ENCODE measurements around the gene ATAD3B.

DNA sequence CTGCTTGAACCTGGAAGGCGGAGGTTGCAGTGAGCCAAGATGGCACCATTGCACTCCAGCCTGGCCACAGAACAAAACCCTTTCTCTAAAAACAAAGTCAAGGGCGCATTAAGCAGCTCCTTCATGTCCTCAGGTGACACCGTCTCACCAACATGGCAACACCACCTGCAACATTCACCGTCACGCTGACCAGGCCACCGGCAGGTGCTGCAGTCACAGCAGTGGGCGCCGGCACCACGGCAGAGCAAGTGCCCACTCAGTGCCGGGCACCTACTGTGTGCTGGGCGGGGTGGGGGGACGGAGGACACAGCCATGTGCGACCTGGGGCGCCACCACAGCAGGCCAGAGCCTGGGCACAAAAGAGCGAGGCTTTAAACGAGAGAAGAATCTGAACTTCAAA lies 12.1 kb downstream of the ATAD3B start:
- TF ChIP-seq, protein P1, sequence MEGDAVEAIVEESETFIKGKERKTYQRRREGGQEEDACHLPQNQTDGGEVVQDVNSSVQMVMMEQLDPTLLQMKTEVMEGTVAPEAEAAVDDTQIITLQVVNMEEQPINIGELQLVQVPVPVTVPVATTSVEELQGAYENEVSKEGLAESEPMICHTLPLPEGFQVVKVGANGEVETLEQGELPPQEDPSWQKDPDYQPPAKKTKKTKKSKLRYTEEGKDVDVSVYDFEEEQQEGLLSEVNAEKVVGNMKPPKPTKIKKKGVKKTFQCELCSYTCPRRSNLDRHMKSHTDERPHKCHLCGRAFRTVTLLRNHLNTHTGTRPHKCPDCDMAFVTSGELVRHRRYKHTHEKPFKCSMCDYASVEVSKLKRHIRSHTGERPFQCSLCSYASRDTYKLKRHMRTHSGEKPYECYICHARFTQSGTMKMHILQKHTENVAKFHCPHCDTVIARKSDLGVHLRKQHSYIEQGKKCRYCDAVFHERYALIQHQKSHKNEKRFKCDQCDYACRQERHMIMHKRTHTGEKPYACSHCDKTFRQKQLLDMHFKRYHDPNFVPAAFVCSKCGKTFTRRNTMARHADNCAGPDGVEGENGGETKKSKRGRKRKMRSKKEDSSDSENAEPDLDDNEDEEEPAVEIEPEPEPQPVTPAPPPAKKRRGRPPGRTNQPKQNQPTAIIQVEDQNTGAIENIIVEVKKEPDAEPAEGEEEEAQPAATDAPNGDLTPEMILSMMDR (optimal IDR thresholded peaks at IDR 0.05 in 1 of 3, IDR thresholded peaks at IDR 0.05 in 1 of 3, conservative IDR thresholded peaks at IDR 0.05 in 1 of 3; ENCODE audit: extremely low read depth in 1 of 3, insufficient read depth in 2 of 3, low read length in 3 of 3): no peak
- TF ChIP-seq EZH2 (IDR thresholded peaks at IDR 0.05; ENCODE audit: low read length): no peak
